Chondrocyte (in vitro differentiated cells): Measurements from ENCODE around the gene SLC26A11. TPM values are rescaled to one million over a fixed set of nuclear protein-coding genes. Genes with fewer than 3 reads are reported as not detected.

ENCODE experiments used
- DNase-seq: peaks from one replicate; pipeline ENCODE4 v3.0.0; 2021; ENCODE audit warnings: mixed read lengths, low spot score
- H3K27ac Mint-ChIP-seq: one replicate; pipeline ENCODE4 v1.8.0; 2021; ENCODE audit warnings: mild to moderate bottlenecking, moderate library complexity, mixed read lengths; ENCODE audit not compliant: unreplicated experiment
- H3K27me3 Mint-ChIP-seq: 2 replicates; pipeline ENCODE4 v1.8.0; 2021; ENCODE audit warnings: low read depth, mixed read lengths
- H3K36me3 Mint-ChIP-seq: 2 replicates; pipeline ENCODE4 v1.8.0; 2021; ENCODE audit warnings: low read depth, mixed read lengths
- H3K4me1 Mint-ChIP-seq: 2 replicates; pipeline ENCODE4 v1.8.0; 2021; ENCODE audit warnings: low read depth, mild to moderate bottlenecking, mixed read lengths
- H3K4me3 Mint-ChIP-seq: one replicate; pipeline ENCODE4 v1.8.0; 2021; ENCODE audit warnings: mild to moderate bottlenecking, moderate library complexity, mixed read lengths; ENCODE audit not compliant: unreplicated experiment
- H3K9me3 Mint-ChIP-seq: 2 replicates; pipeline ENCODE4 v1.8.0; 2021; ENCODE audit warnings: low read depth, mixed read lengths
- total RNA-seq: library from RNA; stranded (reverse); gene quantifications from 3 replicates; pipeline ENCODE4 v1.2.1, GENCODE V29; 2021
- TF ChIP-seq, protein P1 (sequence below): fragments of 200-600 bp; sonication (generic); IDR thresholded peaks from 2 replicates; pipeline ENCODE4 v1.5.0; 2021; ENCODE audit warnings: antibody characterized with exemption, mild to moderate bottlenecking, moderate library complexity

SLC26A11 gene
- total RNA-seq, 1 donor from 2014 or later: 16.2 TPM

DNA sequence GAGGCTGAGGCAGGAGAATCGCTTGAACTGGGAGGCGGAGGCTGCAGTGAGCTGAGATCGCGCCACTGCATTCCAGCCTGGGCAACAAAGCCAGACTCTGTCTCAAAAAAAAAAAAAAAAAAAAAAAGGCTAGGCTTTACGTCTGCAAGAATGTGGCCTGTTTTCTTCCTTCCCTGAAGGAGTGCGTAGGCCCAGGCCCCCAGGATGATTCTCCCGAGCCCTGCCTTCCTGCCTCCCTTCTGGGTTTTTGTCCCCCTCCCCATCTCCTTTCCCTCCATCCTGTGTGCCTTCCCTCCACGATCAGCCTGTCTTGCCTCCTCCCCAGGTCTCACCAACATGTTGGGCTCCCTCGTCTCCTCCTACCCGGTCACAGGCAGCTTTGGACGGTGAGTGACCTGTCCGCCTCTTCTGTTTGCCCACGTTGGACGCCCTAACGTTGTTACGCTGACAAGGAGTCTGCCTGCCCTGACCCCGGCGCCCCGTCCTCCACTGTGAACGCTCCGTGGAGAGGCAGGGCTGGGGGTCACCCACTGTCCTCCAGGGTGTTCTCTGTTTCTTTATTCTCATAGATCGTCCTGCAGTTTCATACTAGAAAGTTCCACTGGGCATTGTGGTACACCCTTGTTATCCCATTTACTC is 24.8 kb downstream of the SLC26A11 start:
- Mint-ChIP-seq H3K27me3 (no peaks in the 10 kb centered on the region), H3K36me3 (peaks cover 16% of the 10 kb centered on the region), H3K9me3 (no peaks in the 10 kb centered on the region), H3K27ac (no peak overlapping the region), H3K4me1 (no peaks in the 10 kb centered on the region), H3K4me3 (no peak overlapping the region)
- TF ChIP-seq, protein P1, sequence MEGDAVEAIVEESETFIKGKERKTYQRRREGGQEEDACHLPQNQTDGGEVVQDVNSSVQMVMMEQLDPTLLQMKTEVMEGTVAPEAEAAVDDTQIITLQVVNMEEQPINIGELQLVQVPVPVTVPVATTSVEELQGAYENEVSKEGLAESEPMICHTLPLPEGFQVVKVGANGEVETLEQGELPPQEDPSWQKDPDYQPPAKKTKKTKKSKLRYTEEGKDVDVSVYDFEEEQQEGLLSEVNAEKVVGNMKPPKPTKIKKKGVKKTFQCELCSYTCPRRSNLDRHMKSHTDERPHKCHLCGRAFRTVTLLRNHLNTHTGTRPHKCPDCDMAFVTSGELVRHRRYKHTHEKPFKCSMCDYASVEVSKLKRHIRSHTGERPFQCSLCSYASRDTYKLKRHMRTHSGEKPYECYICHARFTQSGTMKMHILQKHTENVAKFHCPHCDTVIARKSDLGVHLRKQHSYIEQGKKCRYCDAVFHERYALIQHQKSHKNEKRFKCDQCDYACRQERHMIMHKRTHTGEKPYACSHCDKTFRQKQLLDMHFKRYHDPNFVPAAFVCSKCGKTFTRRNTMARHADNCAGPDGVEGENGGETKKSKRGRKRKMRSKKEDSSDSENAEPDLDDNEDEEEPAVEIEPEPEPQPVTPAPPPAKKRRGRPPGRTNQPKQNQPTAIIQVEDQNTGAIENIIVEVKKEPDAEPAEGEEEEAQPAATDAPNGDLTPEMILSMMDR: no peak
- peak; percentile 81 for DNase-seq

- H3K4me3 Mint-ChIP-seq: no peak overlapping the region
- TF ChIP-seq, protein P1: no peak
- no peak for DNase-seq
- no peaks in the 10 kb centered on the region for H3K4me1 Mint-ChIP-seq
- peaks cover 16% of the 10 kb centered on the region for H3K36me3 Mint-ChIP-seq
- no peaks in the 10 kb centered on the region for H3K27me3 Mint-ChIP-seq
- no peaks in the 10 kb centered on the region for H3K9me3 Mint-ChIP-seq
- H3K27ac Mint-ChIP-seq: no peak overlapping the region
Observed at GRCh38 chr17:80245566-80246265, 25.5 kb downstream of the SLC26A11 start.

- TF ChIP-seq, protein P1: no peak
- Mint-ChIP-seq H3K4me1 (no peaks in the 10 kb centered on the region), H3K27me3 (no peaks in the 10 kb centered on the region), H3K9me3 (no peaks in the 10 kb centered on the region), H3K4me3 (no peak overlapping the region), H3K36me3 (peaks cover 12% of the 10 kb centered on the region), H3K27ac (no peak overlapping the region)
- DNase-seq: no peak
Observed at GRCh38 chr17:80246266-80246681, 26.0 kb downstream of the SLC26A11 start.

DNA sequence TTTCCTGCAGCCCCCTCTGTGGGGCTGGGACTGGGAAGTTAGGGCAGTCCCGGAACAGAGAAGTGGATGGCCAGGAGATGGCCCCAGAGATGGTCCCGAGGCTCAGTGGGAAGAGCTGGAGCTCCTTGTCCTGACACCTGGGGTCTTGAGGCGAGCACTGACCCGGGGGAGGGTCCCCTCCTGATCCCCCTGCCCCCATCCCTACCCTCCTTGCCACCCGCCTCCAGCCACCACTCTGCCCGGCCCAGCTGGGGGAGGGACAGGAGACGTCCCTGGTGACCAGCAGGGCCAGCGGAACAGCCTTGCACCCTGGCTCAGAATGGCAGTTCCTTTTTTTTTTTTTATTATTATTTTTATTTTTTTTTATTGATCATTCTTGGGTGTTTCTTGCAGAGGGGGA is 26.5 kb downstream of the SLC26A11 start:
- Mint-ChIP-seq H3K4me3 (no peak overlapping the region), H3K36me3 (peaks cover 9% of the 10 kb centered on the region), H3K27me3 (no peaks in the 10 kb centered on the region), H3K27ac (no peak overlapping the region), H3K9me3 (no peaks in the 10 kb centered on the region), H3K4me1 (no peaks in the 10 kb centered on the region)
- no peak for DNase-seq
- TF ChIP-seq, protein P1: no peak

- no peaks in the 10 kb centered on the region for H3K9me3 Mint-ChIP-seq
- no peaks in the 10 kb centered on the region for H3K4me1 Mint-ChIP-seq
- H3K27ac Mint-ChIP-seq: no peak overlapping the region
- TF ChIP-seq, protein P1: no peak
- no peaks in the 10 kb centered on the region for H3K27me3 Mint-ChIP-seq
- no peak for DNase-seq
- H3K4me3 Mint-ChIP-seq: no peak overlapping the region
- H3K36me3 Mint-ChIP-seq: peaks cover 7% of the 10 kb centered on the region
Observed at GRCh38 chr17:80247561-80247960, 27.3 kb downstream of the SLC26A11 start.
